SK-N-SH (cell line): ENCODE measurements around the gene MACROD1.

ENCODE experiments used
- EP300 ChIP-seq, 2 experiments: IDR thresholded peaks; 2 replicates each; pipeline versions ENCODE4 v1.4.0 to v1.6.1; 2012; ENCODE audit warnings: borderline replicate concordance in 1 of 2, low read depth in 1 of 2, low read length in 1 of 2
- JUND ChIP-seq: IDR thresholded peaks from 2 replicates; pipeline ENCODE4 v1.4.0; 2012
- RFX5 ChIP-seq: IDR thresholded peaks from 2 replicates; pipeline ENCODE4 v1.6.1; 2012; ENCODE audit warnings: mild to moderate bottlenecking, improper control_type of control experiment, low read length
- SMC3 ChIP-seq: IDR thresholded peaks from 2 replicates; pipeline ENCODE4 v1.6.1; 2012; ENCODE audit warnings: low read depth, low read length, improper control_type of control experiment

- TF ChIP-seq JUND = no peak
- 0 out of 2 replicates have a peak, but pooled peaks have one; percentile 29 for TF ChIP-seq RFX5
- peak in 1 of 2 experiments; percentile 94; a peak in 2 of 4 replicates for TF ChIP-seq EP300 (IDR thresholded peaks at IDR 0.05; ENCODE audit: borderline replicate concordance in 1 of 2, low read depth in 1 of 2, low read length in 1 of 2)
- TF ChIP-seq SMC3 = peak; percentile 64
Measured at GRCh38 chr11:64146036-64146955, 19.6 kb downstream of the MACROD1 start.
